PC-9 (cell line): ENCODE data around the gene BPIFB1.

Source experiments
- EZH2 ChIP-seq: fragments of 200-600 bp; sonication (generic); IDR thresholded peaks from 2 replicates; pipeline ENCODE4 v1.8.0; 2017; ENCODE audit warnings: antibody characterized with exemption, low read depth
- TF ChIP-seq, protein P1 (sequence below): fragments of 200-600 bp; sonication (generic); conservative IDR thresholded peaks from 2 replicates; pipeline ENCODE4 v1.6.1; 2017; ENCODE audit warnings: mixed run types, antibody characterized with exemption, mild to moderate bottlenecking, moderate library complexity

DNA sequence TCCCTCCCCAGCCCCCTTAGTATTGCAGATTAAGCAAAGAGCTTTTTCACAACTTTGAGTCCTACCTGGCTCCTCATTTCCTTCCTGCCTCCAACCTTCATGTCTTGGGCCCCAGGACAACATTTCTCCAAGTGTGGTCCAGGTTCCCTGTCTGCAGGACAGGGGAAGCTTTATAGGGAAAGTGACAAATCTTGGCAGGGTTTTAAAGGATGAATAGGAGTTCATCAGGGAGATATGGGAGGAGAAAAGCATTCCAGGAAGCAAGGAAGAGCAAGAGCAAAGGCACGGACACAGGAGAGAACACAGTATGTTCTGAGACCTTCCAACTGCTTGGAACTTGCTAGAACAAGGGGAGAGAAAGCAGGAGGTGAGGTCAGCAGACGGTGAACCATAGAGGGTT lies 1.9 kb downstream of the BPIFB1 start:
- TF ChIP-seq, protein P1, sequence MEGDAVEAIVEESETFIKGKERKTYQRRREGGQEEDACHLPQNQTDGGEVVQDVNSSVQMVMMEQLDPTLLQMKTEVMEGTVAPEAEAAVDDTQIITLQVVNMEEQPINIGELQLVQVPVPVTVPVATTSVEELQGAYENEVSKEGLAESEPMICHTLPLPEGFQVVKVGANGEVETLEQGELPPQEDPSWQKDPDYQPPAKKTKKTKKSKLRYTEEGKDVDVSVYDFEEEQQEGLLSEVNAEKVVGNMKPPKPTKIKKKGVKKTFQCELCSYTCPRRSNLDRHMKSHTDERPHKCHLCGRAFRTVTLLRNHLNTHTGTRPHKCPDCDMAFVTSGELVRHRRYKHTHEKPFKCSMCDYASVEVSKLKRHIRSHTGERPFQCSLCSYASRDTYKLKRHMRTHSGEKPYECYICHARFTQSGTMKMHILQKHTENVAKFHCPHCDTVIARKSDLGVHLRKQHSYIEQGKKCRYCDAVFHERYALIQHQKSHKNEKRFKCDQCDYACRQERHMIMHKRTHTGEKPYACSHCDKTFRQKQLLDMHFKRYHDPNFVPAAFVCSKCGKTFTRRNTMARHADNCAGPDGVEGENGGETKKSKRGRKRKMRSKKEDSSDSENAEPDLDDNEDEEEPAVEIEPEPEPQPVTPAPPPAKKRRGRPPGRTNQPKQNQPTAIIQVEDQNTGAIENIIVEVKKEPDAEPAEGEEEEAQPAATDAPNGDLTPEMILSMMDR: no peak
- no peak for TF ChIP-seq EZH2
